HS-27A (cell line): ENCODE results near the gene STXBP6.
A peak's percentile ranks its signal among the peaks of the same experiment; 100 is the strongest.

Experiments used
- DNase-seq: peaks from one replicate; pipeline ENCODE4 v3.0.0-alpha.2; 2012; ENCODE audit warnings: low read depth, missing footprints

STXBP6 gene

DNA sequence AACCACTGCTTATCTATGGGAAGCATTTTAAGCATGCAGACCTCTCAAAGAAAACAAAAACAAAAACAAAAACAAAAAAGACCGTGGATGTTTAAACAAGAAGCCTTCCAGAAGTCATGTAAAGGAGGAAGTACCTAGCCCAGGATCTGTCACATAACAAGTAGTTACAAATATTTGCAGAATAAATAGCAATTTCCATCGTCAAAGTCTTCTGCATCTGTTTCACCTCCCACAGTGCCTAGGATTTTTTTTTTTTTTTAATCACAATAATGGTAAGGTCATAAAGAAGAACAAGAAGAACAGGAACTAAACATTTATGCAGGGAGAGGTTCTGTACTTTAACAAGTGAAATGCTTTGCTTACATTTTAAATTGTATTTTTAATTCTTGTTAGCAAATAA, 2.4 kb upstream of the STXBP6 start:
- DNase-seq, result no peak

DNA sequence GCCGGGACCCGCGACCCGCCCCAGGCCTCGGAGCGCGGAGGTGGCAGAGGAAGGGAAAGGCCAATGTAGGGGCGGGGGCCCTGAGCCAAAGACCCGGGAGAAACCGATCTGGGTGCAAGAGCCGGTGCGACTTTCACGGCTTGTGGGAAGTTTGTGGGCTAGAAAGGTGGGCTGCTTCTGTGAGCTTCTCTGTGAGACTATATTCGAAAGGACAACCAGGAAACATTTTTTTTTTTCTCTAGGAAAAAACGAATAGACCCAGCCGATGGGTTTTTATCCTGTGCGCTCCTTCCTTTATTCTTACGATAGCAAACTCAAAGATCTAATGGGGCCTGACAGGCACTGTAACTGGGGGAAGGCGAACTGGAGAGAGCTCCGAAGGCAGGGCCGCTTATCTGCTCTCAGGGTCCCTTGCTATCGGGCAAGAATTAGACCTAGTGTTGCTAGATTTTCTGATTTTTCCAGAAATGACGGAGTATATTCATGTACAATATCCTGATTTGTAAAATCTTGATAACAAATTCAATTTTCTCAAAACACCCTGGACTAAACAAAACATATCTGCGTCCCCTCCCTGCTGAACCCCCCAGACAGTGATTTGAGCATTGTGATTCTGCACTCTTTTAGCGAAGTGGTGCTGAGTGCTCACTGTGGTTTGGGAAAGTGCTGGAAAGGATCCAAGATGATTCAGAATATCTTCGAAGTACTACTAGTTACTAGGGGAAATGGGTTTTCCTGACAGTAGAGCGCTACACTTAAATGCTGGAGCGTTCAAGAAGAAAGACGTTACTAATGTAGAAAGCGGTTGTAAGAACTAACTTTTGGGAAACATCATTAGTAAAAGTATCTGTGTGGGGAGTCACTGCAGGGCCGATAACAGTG, 563 bp upstream of the STXBP6 start:
- DNase-seq, result peak; percentile 66

GRCh38 chr14:25049093-25049567, 817 bp downstream of the STXBP6 start:
- DNase-seq, result no peak

DNA sequence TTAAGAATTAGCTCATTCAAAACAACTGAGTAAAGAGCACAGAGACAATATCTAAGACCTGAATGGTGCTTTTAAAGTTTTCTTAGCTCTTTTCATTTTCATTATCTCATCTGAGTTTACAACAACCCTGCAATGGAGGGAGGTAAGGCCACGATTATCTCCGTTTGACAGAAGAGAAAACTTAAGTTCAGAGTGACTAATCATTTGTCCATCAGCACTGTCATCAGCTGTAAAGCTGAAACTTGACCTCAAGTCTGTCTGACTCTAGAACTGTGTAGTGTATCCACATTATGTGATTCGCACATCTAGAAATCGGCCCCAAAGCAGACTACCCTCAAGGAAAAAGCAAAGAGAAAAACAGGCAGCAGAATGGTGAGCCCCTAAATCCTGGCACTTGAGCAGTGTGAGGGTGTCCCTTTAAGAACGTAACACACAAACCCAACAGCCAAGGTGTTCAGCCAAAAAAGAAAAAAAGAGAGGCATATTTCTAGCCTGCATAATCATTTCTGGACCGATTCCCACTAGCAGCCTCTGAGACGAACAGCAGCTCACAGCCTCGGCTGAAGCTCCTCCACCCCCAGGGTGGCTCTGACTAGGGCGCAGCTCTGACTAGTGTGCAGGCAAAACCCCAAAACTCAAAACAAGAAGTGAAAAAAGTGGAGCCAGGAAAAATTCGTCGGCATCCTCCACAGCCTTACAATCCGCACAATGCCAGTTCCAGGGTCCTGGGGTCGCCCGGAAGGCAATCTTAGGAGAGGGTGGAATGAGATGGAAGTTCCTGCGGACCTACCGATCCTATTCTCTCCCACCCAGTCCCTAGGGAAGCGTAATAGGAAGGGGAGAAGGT, 1.6 kb downstream of the STXBP6 start:
- peak; percentile 54 for DNase-seq

DNA sequence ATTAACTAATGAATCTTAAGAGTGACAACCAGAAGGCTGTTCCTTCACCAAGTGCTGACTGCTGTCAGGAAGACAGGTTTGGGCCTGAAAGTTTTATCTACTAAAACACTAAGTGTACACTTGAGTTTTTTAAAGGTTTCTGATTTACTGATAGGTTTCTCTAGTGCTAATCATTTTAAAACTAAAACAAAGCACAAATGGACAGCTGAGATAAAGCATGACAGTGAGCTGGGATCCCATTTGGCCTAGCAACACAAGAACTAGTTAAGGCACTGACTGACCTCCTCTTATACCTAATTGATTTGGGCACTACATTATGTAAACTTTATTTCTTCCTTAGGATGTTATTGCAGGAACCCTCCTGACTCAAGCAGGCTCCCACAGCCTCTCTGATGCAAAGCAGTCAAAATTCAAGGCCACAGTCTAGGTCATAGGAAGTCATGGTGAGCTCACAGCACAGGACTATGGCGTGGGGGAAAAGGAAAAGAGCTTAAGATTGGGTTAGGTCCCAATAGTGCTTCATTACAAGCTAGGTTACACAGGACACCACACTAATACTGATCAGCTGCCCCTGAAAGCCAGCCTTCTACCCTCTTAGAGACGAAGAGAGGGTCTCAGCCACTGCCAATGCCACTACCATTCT, 3.5 kb downstream of the STXBP6 start:
- no peak for DNase-seq

GRCh38 chr14:25044106-25044698, 5.7 kb downstream of the STXBP6 start:
- no peak for DNase-seq

DNA sequence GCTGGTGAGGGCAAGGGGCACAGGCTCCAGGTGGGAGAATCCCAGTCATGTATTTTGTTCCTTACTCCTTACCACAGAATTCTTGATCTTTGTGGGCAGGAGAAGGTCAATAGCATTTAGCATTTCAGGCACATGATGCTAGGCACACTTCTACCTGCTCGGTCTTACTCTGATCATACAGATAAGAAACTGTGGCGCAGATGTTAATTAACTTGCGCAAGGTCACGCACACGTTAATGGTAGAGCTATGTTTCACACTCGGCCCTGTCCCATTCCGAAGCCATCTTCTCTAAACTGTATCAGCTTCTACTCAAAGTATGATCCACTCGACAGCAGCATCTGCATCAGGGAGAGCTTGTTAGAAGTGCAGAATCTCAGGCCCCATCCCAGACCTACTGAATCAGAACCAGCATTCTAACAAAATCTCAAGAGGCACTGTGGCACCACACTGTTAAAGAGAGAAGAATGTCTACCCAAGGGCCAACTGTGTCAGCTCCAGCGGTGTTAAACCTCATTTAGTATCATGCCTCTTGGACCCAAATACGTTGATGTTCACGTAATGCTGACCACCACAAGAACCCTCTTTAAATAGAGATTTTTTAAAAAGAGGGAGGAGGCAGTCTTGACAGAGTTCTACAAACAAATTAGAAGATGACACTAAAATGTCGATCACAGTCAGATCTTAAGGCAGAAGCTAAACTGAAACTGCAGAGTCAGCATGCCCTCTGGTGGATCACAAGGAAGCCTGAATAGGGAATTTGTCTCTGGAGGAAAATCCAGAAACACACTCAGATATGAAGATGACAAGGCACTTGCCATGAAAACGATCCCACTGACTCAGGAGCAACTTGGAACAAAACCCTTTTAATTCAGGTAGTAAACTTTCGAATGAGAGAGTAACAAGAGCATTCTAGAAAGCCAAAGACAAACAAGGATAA, 7.3 kb downstream of the STXBP6 start:
- DNase-seq, result no peak

- DNase-seq, result no peak
Observed at GRCh38 chr14:25041898-25042297, 8.0 kb downstream of the STXBP6 start.

- no peak for DNase-seq
Observed at GRCh38 chr14:25041484-25041883, 8.5 kb downstream of the STXBP6 start.

DNA sequence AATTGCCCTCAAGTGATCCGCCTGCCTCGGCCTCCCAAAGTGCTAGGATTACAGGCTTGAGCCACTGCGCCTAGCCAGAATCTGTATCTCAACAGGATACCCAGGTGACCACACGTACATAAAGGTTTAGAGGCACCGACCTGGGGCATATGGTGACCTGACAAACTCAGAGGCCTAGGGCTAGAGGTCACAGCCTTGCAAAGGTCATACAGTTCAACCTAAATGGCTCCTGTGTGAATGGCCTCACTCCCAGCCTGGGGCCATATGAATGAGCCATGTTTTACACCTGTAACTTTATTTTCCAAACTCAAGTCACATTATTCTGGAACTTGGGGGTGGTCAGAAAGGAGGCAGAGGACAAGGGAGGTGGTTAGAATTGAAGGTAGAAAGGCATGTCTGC, 10.0 kb downstream of the STXBP6 start:
- no peak for DNase-seq

- DNase-seq, result no peak
Observed at GRCh38 chr14:25038044-25038668, 11.8 kb downstream of the STXBP6 start.

GRCh38 chr14:25037032-25037431, 12.9 kb downstream of the STXBP6 start:
- DNase-seq, result no peak

- DNase-seq, result no peak
Observed at GRCh38 chr14:25034803-25035681, 14.9 kb downstream of the STXBP6 start.

DNA sequence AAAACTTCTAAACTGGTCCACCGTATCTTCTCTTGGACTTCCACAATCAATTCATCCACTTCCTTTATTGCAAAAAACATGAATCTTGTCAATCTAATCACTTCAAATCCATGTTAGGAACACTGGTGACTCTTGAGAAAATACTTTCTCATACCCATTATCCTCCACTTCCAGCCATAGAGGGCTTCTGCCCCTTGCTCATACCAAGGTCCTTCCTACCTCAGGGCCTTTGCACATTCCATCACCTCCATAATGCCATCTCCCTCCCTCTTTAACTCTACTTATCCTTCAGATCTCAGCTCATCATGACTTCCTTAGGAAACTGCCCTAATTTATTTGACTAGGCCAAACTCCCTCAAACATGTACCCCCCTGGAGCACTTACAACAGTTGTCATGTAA, 16.6 kb downstream of the STXBP6 start:
- no peak for DNase-seq

GRCh38 chr14:25032092-25032784, 17.7 kb downstream of the STXBP6 start:
- no peak for DNase-seq

DNA sequence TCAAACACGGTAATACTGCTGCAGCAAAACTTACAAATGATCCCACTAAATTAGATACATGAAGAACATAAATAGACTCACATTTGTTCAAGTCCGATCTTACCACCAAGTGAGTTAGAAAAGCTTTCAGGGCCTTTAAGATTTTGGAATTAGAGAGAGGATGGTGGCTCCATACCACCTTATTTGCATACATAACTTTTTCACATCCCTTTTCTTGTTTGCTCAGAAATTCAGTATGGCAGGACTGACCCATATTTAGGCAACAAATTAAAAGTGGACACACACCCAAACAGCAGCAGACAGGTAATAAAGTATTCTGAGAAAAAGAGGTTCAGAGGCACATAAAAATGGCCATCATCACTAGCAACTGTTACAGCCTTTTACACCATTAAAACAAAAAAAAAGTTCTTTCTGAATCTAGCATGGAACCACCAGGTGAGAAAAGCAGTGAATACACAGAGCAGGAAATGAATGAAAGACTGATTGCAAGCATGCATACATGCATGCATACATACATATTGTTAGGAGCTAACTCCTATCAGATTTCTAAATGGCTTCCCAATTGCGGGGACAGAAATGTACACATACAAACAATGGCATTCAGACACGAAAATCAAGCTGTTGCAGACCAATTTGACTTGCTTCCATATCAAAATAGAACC, 23.3 kb downstream of the STXBP6 start:
- no peak for DNase-seq

DNA sequence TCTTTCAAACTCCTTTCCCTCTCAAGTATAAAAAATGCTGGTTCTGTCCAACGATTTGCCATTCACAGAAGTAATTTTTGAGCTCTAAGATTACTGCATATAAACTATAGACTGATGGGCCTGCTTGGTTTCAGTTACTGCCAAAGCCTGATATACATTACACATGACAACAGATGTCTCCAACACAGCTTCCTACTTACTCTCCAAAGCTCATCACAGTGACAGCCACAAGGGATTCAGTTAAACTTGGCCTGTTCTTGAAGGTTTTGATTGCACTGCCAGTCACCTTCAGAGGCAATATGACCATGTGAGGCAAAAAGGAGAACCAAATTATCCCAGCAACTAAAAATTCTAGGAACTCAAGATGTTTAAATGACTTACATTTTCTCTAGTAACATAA, 30.1 kb downstream of the STXBP6 start:
- no peak for DNase-seq

DNA sequence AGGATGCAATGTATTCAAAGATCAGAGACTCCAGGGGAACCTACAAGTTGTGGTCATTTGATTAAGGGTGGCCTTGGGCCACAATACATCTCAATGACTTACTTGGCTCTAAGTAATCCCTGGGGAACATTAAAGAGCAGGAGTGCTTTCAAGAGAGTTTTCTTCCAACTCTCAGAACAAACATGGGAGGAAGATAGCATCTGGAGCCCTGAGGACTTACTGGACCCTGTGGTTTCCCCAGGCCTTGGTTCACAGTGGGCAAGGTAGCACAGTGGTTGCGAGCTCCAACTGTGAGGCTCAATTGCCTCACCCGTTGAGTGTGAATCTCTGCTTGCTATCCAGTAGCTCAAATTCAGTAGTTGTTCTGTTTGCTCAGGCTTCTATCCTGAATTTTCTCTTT, 32.4 kb downstream of the STXBP6 start:
- no peak for DNase-seq
